K562 (cell line): ENCODE measurements around the gene ZNF622. TPM values are rescaled to one million over a fixed set of nuclear protein-coding genes. Genes with fewer than 3 reads are reported as not detected.

ENCODE experiments used
- ATAC-seq: fragments of 200-7000 bp; cut with Tn5 transposase; 3 replicates; pipeline ENCODE4 v1.9.1; 2020; ENCODE audit warnings: moderate library complexity
- BruUV-seq: library from RNA; stranded (reverse); fragments of 400-500 nt; replicated peaks from 2 replicates; lab custom pipeline; 2021; lab: Mats Ljungman, UMichigan
- CTCF ChIA-PET: fragments of 300-600 bp; formaldehyde crosslinking; extraction: SDS; loops from one replicate; lab custom pipeline; 2021; ENCODE audit warnings: low intra/inter-chr PET ratio; lab: Yijun Ruan, JAX
- POLR2A ChIA-PET: fragments of 300-600, 350-650 bp; sonication (Branson Sonifier 250); formaldehyde crosslinking; extraction: SDS; loops from one replicate; lab custom pipeline; 2021; ENCODE audit warnings: antibody characterized with exemption, inconsistent platforms; lab: Yijun Ruan, JAX
- DNase-seq, 4 experiments: peaks; one replicate each; pipeline versions ENCODE4 v3.0.0 to v3.0.0-alpha.2; 2011 to 2018; ENCODE audit warnings: low spot score in 3 of 4, mixed read lengths in 3 of 4; ENCODE audit errors: extremely low read depth in 1 of 4
- FAIRE-seq: peaks from 2 replicates; lab custom pipeline; 2011; peaks lifted over from hg19 to GRCh38; lab: Jason Lieb, UNC
- H2AFZ ChIP-seq: 2 replicates; pipeline ENCODE4 v1.6.0; 2011; ENCODE audit warnings: low read depth, low read length, control low read depth, inconsistent platforms
- H3K27ac ChIP-seq: fragments of 200-600 bp; 3 replicates; pipeline ENCODE4 v1.8.0; 2011; ENCODE audit warnings: low read depth, mild to moderate bottlenecking, control low read depth, inconsistent platforms, low read length, moderate library complexity, mixed read lengths; ENCODE audit errors: extremely low read depth
- H3K27me3 ChIP-seq, 2 experiments: fragments of 300-600 bp in 1 of 2; 2 replicates in 1 of 2; 3 replicates in 1 of 2; pipeline versions ENCODE4 v1.6.0 to v1.8.0; 2011; ENCODE audit warnings: inconsistent platforms in 2 of 2, low read length in 2 of 2, mild to moderate bottlenecking in 1 of 2, mixed read lengths in 1 of 2, moderate library complexity in 1 of 2; ENCODE audit not compliant: control insufficient read depth in 2 of 2, insufficient read depth in 2 of 2
- H3K36me3 ChIP-seq: fragments of 300-600 bp; 3 replicates; pipeline ENCODE4 v1.8.0; 2011; ENCODE audit warnings: mild to moderate bottlenecking, low read length, inconsistent platforms; ENCODE audit not compliant: control insufficient read depth, insufficient read depth
- H3K4me1 ChIP-seq, 2 experiments: fragments of 200-600 bp in 1 of 2; replicated peaks in 1 of 2; 2 replicates in 1 of 2; 3 replicates in 1 of 2; pipeline versions ENCODE4 v1.5.1 to v1.8.0; 2011; ENCODE audit warnings: inconsistent platforms in 2 of 2, low read length in 2 of 2, mild to moderate bottlenecking in 1 of 2, mixed read lengths in 1 of 2, moderate library complexity in 1 of 2; ENCODE audit not compliant: control insufficient read depth in 2 of 2, insufficient read depth in 2 of 2
- H3K4me2 ChIP-seq: 2 replicates; pipeline ENCODE4 v1.6.1; 2011; ENCODE audit warnings: low read length, control low read depth, inconsistent platforms, mixed read lengths; ENCODE audit not compliant: insufficient read depth
- H3K4me3 ChIP-seq: fragments of 200-600 bp; sonication (generic), shearing (Covaris generic); 2 replicates; pipeline ENCODE4 v1.5.1; 2016; ENCODE audit warnings: control low read depth, inconsistent platforms
- H3K79me2 ChIP-seq: fragments of 200-600 bp; 3 replicates; pipeline ENCODE4 v1.8.0; 2011; ENCODE audit warnings: low read length, inconsistent platforms; ENCODE audit not compliant: control insufficient read depth, insufficient read depth
- H3K9ac ChIP-seq, 2 experiments: 2 replicates each; pipeline versions ENCODE4 v1.6.0 to v1.6.1; 2011; ENCODE audit warnings: low read depth in 2 of 2, low read length in 2 of 2, control low read depth in 1 of 2, inconsistent platforms in 1 of 2, mild to moderate bottlenecking in 1 of 2, mixed read lengths in 1 of 2; ENCODE audit not compliant: insufficient read depth in 1 of 2
- H3K9me1 ChIP-seq: one replicate; pipeline ENCODE4 v1.6.0; 2011; ENCODE audit warnings: inconsistent platforms, mild to moderate bottlenecking, low read length, moderate library complexity; ENCODE audit not compliant: control insufficient read depth, insufficient read depth
- H3K9me3 ChIP-seq: replicated peaks from 2 replicates; pipeline ENCODE4 v1.5.1; 2011; ENCODE audit warnings: low read depth, low read length, inconsistent platforms; ENCODE audit not compliant: control insufficient read depth, insufficient read depth
- H4K20me1 ChIP-seq: replicated peaks from 2 replicates; pipeline ENCODE4 v1.6.1; 2011; ENCODE audit warnings: low read length, inconsistent platforms, mixed read lengths; ENCODE audit not compliant: control insufficient read depth, insufficient read depth
- CHCHD3 ChIP-seq: fragments of 250-450 bp; sonication (Bioruptor Pico); IDR thresholded peaks from 2 replicates; pipeline ENCODE4 v2.1.2; 2022; ENCODE audit warnings: mild to moderate bottlenecking
- CHD2 ChIP-seq: IDR thresholded peaks from 2 replicates; pipeline ENCODE4 v1.6.1; 2011; ENCODE audit warnings: low read depth, low read length
- GATAD2A ChIP-seq: fragments of 450-650 bp; IDR thresholded peaks from 2 replicates; pipeline ENCODE4 v1.6.1; 2017
- GTF2F1 ChIP-seq: IDR thresholded peaks from 2 replicates; pipeline ENCODE4 v1.6.1; 2011; ENCODE audit warnings: low read depth, low read length, improper control_type of control experiment
- HLTF ChIP-seq: fragments of 450-650 bp; IDR thresholded peaks from 2 replicates; pipeline ENCODE4 v1.6.1; 2016
- MEF2A ChIP-seq: IDR thresholded peaks from 2 replicates; pipeline ENCODE4 v1.6.1; 2011; ENCODE audit warnings: low read depth, mild to moderate bottlenecking, low read length, moderate library complexity; ENCODE audit not compliant: control insufficient read depth
- PYGO2 ChIP-seq: fragments of 450-650 bp; IDR thresholded peaks from 2 replicates; pipeline ENCODE4 v1.6.1; 2016; ENCODE audit warnings: mild to moderate bottlenecking, missing genetic modification characterization, moderate library complexity, missing compliant biosample characterization
- RERE ChIP-seq: sonication (generic); formaldehyde crosslinking; IDR thresholded peaks from 2 replicates; pipeline ENCODE4 v1.8.0; 2023; ENCODE audit warnings: missing genetic modification reagents, mild to moderate bottlenecking, borderline replicate concordance
- TEAD1 ChIP-seq, 2 experiments: fragments of 450-650 bp in 1 of 2; sonication (generic) in 1 of 2; formaldehyde crosslinking; IDR thresholded peaks; 2 replicates each; pipeline versions ENCODE4 v1.4.0 to v1.8.0; 2020 to 2022; ENCODE audit warnings: mild to moderate bottlenecking in 2 of 2, missing genetic modification reagents in 1 of 2
- TGIF2 ChIP-seq: sonication (generic); formaldehyde crosslinking; IDR thresholded peaks from 2 replicates; pipeline ENCODE4 v1.8.1; 2022; ENCODE audit warnings: mild to moderate bottlenecking, missing genetic modification reagents, moderate library complexity
- XRCC4 ChIP-seq: IDR thresholded peaks from one replicate; pipeline ENCODE4 v1.6.1; 2011; ENCODE audit not compliant: insufficient read depth, insufficient read length; ENCODE audit errors: extremely low read depth
- ZMIZ1 ChIP-seq, 2 experiments: fragments of 150-350 bp in 1 of 2; IDR thresholded peaks; 2 replicates each; pipeline ENCODE4 v1.6.1; 2012 to 2016; ENCODE audit warnings: low read depth in 2 of 2, low read length in 2 of 2, mild to moderate bottlenecking in 1 of 2, moderate library complexity in 1 of 2
- WGBS: fragments of 100-300 bp; shearing (Covaris generic); methylation state at CpG from one replicate; pipeline ENCODE4 v1.1.6; 2016; ENCODE audit warnings: low coverage, mixed read lengths; ENCODE audit not compliant: insufficient coverage; ENCODE audit errors: missing lambda C conversion rate; 5-methylcytosine and 5-hydroxymethylcytosine counted together
- in situ Hi-C: fragments of 300-500 bp; cut with MboI; formaldehyde crosslinking; loops from 4 replicates; pipeline ENCODE4 v1.15.0; 2018; ENCODE audit warnings: inconsistent platforms, mixed read lengths
- intact Hi-C: fragments of 100-400 bp; cut with micrococcal nuclease; formaldehyde crosslinking; loops from 2 replicates; pipeline ENCODE4 v1.14.2; 2022
- polyA plus RNA-seq, 8 experiments: library from polyadenylated mRNA; depleted of rRNA in 4 of 8; stranded (reverse) in 5 of 8; unstranded in 3 of 8; fragments of >200 nt; fragmentation: Nextera tagmentation in 2 of 8; fragmentation: Illumina TruSeq in 1 of 8; extraction: Ambion mirVana in 2 of 8; extraction: Trizol in 1 of 8; gene quantifications; 2 replicates each; pipeline versions ENCODE4 v1.2.1 to v1.2.3, GENCODE V29; 2011 to 2014; ENCODE audit warnings: inconsistent platforms in 1 of 8, missing spikeins in 1 of 8
- total RNA-seq, 7 experiments: library from RNA; depleted of rRNA in 6 of 7; stranded (reverse); fragments of >200 nt in 6 of 7; fragmentation: Illumina TruSeq in 2 of 7; extraction: Trizol in 2 of 7; gene quantifications; 2 replicates each; pipeline versions ENCODE4 v1.2.1 to v1.2.3, GENCODE V29; 2011 to 2021; ENCODE audit warnings: low replicate concordance in 1 of 7

Gene ZNF622
- total and polyA plus RNA-seq, 9 of the 15 experiments (the other 6 are each of a cell fraction or from before 2014, with no cell fraction given) = 9.6 to 51.5 (median 32.3) TPM

- TF ChIP-seq ZMIZ1 (IDR thresholded peaks at IDR 0.05; ENCODE audit: low read depth in 2 of 2, low read length in 2 of 2) (no peak), CHD2 (no peak), HLTF (no peak), GATAD2A (no peak), XRCC4 (no peak), PYGO2 (no peak), GTF2F1 (no peak)
- TF ChIP-seq, all 486 proteins: peak for 0
Observed at GRCh38 chr5:16411235-16411634, 54.4 kb downstream of the ZNF622 start (continued).

- no TSS peak for BruUV-seq
- in situ Hi-C loops = no loop called here
- no peak for TF ChIP-seq TEAD1 (CRISPR knock-in tag; IDR thresholded peaks at IDR 0.05)
- no peak for TF ChIP-seq RERE (CRISPR knock-in tag)
- no peak for TF ChIP-seq MEF2A
- no peak for TF ChIP-seq TGIF2
- no peak for TF ChIP-seq CHCHD3 (CRISPR knock-in tag)
Observed at GRCh38 chr5:16410338-16410737, 55.3 kb downstream of the ZNF622 start.

More at GRCh38 chr5:16410338-16410737, 55.3 kb downstream of the ZNF622 start:
- Histone ChIP-seq H3K79me2 (no peaks in the 10 kb centered on the region), H3K27ac (no peak overlapping the region), H3K4me2 (no peak overlapping the region), H4K20me1 (no peaks in the 10 kb centered on the region), H3K9me1 (no peaks in the 10 kb centered on the region), H3K4me3 (no peak overlapping the region), H3K36me3 (no peaks in the 10 kb centered on the region), H3K9me3 (no peaks in the 10 kb centered on the region), H3K9ac (no peak overlapping the region), H3K4me1 (no peaks in the 10 kb centered on the region), H3K27me3 (peaks cover 3 to 8% of the 10 kb centered on the region in 2 experiments; a peak in 1 of 5 replicates), H2AFZ (no peak overlapping the region)
- intact Hi-C loops = no loop called here
- no peak for ATAC-seq
- POLR2A ChIA-PET = no interaction called here
- FAIRE-seq = no peak
- CTCF ChIA-PET = no interaction called here
- DNase-seq = no peak
- WGBS = 3% methylated on average over 2 of the region's 2 CpGs
